SK-N-SH treated with all-trans-retinoic acid at 6 μM for 48 hours (cell line): ENCODE results near the gene GMCL2.

Source experiments
- CREB5 ChIP-seq: fragments of 250-450 bp; sonication (Bioruptor Pico); IDR thresholded peaks from 2 replicates; pipeline ENCODE4 v1.5.1; 2020; ENCODE audit warnings: low read depth, mild to moderate bottlenecking, moderate library complexity
- ESRRG ChIP-seq: fragments of 250-450 bp; sonication (Bioruptor Pico); IDR thresholded peaks from 2 replicates; pipeline ENCODE4 v1.6.1; 2021; ENCODE audit warnings: mild to moderate bottlenecking
- GLIS3 ChIP-seq: fragments of 250-450 bp; sonication (Bioruptor Pico); IDR thresholded peaks from 2 replicates; pipeline ENCODE4 v1.5.0; 2020; ENCODE audit warnings: mild to moderate bottlenecking, moderate library complexity
- RARB ChIP-seq: fragments of 250-450 bp; sonication (Bioruptor Pico); IDR thresholded peaks from 2 replicates; pipeline ENCODE4 v1.8.0; 2021; ENCODE audit warnings: mild to moderate bottlenecking, moderate library complexity
- ZC3H10 ChIP-seq: fragments of 250-450 bp; sonication (Bioruptor Pico); IDR thresholded peaks from 2 replicates; pipeline ENCODE4 v1.5.1; 2021; ENCODE audit warnings: mild to moderate bottlenecking, moderate library complexity
- ZFP30 ChIP-seq: fragments of 450-650 bp; formaldehyde crosslinking; IDR thresholded peaks from 2 replicates; pipeline ENCODE4 v1.5.0; 2022; ENCODE audit warnings: mild to moderate bottlenecking, moderate library complexity

- TF ChIP-seq ZC3H10: no peak
- TF ChIP-seq CREB5: no peak
- TF ChIP-seq RARB (CRISPR knock-in tag): no peak
- no peak for TF ChIP-seq ESRRG
- TF ChIP-seq ZFP30 (CRISPR knock-in tag): no peak
- TF ChIP-seq GLIS3 (CRISPR knock-in tag): no peak
Measured at GRCh38 chr5:178143901-178144300, 43.3 kb downstream of the GMCL2 start.
